Measurements from ENCODE around the gene IYD.

The IYD gene

GRCh38 chr6:150368762-150369161, at the start of gene IYD:
Gene IYD (plus strand): TSS chr6:150369012. CDS start chr6:150369032, 20 bp downstream.
- no peak for DNase-seq (ENCODE audit: low read depth, low spot score)
- H3K9me3 ChIP-seq (ENCODE audit: low read depth, low read length): no peaks in the 10 kb centered on the region
- no peaks in the 10 kb centered on the region for H3K36me3 ChIP-seq (ENCODE audit: insufficient read depth, low read length)
- no peak within 1 kb of the TSS for H3K27ac ChIP-seq
- no peak for TF ChIP-seq EZH2 (IDR thresholded peaks at IDR 0.05)
- TF ChIP-seq FOXP2 (optimal IDR thresholded peaks at IDR 0.05; ENCODE audit: control extremely low read depth, extremely low read length, insufficient read depth): no peak
- no peak for TF ChIP-seq POLR2AphosphoS5 (IDR thresholded peaks at IDR 0.05; ENCODE audit: borderline replicate concordance, low read depth, low read length)
- H3K9ac ChIP-seq (ENCODE audit: insufficient read length): no peak within 1 kb of the TSS
- no peak within 1 kb of the TSS for H3K4me3 ChIP-seq

- H3K9me3 ChIP-seq (ENCODE audit: low read depth, low read length): no peaks in the 10 kb centered on the region
- H3K4me3 ChIP-seq: no peak overlapping the region
- no peak for DNase-seq (ENCODE audit: low read depth, low spot score)
- no peak overlapping the region for H3K27ac ChIP-seq
- no peak for TF ChIP-seq EZH2 (IDR thresholded peaks at IDR 0.05)
- TF ChIP-seq FOXP2 (optimal IDR thresholded peaks at IDR 0.05; ENCODE audit: control extremely low read depth, extremely low read length, insufficient read depth): no peak
- no peak for TF ChIP-seq POLR2AphosphoS5 (IDR thresholded peaks at IDR 0.05; ENCODE audit: borderline replicate concordance, low read depth, low read length)
- no peaks in the 10 kb centered on the region for H3K36me3 ChIP-seq (ENCODE audit: insufficient read depth, low read length)
- no peak overlapping the region for H3K9ac ChIP-seq (ENCODE audit: insufficient read length)
These were observed 48.9 kb upstream of the IYD start for GRCh38 chr6:150319924-150320323.

GRCh38 chr6:150320442-150320841, 48.4 kb upstream of the IYD start:
- H3K27ac ChIP-seq: no peak overlapping the region
- no peak for DNase-seq (ENCODE audit: low read depth, low spot score)
- no peak overlapping the region for H3K9ac ChIP-seq (ENCODE audit: insufficient read length)
- H3K36me3 ChIP-seq (ENCODE audit: insufficient read depth, low read length): no peaks in the 10 kb centered on the region
- TF ChIP-seq EZH2 (IDR thresholded peaks at IDR 0.05) (no peak), FOXP2 (optimal IDR thresholded peaks at IDR 0.05; ENCODE audit: control extremely low read depth, extremely low read length, insufficient read depth) (no peak), POLR2AphosphoS5 (IDR thresholded peaks at IDR 0.05; ENCODE audit: borderline replicate concordance, low read depth, low read length) (no peak)
- H3K4me3 ChIP-seq: no peak overlapping the region
- no peaks in the 10 kb centered on the region for H3K9me3 ChIP-seq (ENCODE audit: low read depth, low read length)

- TF ChIP-seq POLR2AphosphoS5 (IDR thresholded peaks at IDR 0.05; ENCODE audit: borderline replicate concordance, low read depth, low read length) (no peak), EZH2 (IDR thresholded peaks at IDR 0.05) (no peak), FOXP2 (optimal IDR thresholded peaks at IDR 0.05; ENCODE audit: control extremely low read depth, extremely low read length, insufficient read depth) (no peak)
- H3K4me3 ChIP-seq: no peak overlapping the region
- no peaks in the 10 kb centered on the region for H3K36me3 ChIP-seq (ENCODE audit: insufficient read depth, low read length)
- DNase-seq (ENCODE audit: low read depth, low spot score): no peak
- no peak overlapping the region for H3K9ac ChIP-seq (ENCODE audit: insufficient read length)
- no peaks in the 10 kb centered on the region for H3K9me3 ChIP-seq (ENCODE audit: low read depth, low read length)
- H3K27ac ChIP-seq: no peak overlapping the region
These were observed 46.3 kb upstream of the IYD start for GRCh38 chr6:150322466-150322871.

GRCh38 chr6:150323205-150323604, 45.6 kb upstream of the IYD start:
- Histone ChIP-seq H3K36me3 (ENCODE audit: insufficient read depth, low read length) (no peaks in the 10 kb centered on the region), H3K4me3 (no peak overlapping the region), H3K9ac (ENCODE audit: insufficient read length) (no peak overlapping the region), H3K9me3 (ENCODE audit: low read depth, low read length) (no peaks in the 10 kb centered on the region), H3K27ac (no peak overlapping the region)
- peak; percentile 35 for DNase-seq (ENCODE audit: low read depth, low spot score)
- TF ChIP-seq FOXP2 (optimal IDR thresholded peaks at IDR 0.05; ENCODE audit: control extremely low read depth, extremely low read length, insufficient read depth) (no peak), EZH2 (IDR thresholded peaks at IDR 0.05) (no peak), POLR2AphosphoS5 (IDR thresholded peaks at IDR 0.05; ENCODE audit: borderline replicate concordance, low read depth, low read length) (no peak)

GRCh38 chr6:150324044-150324443, 44.8 kb upstream of the IYD start:
- no peaks in the 10 kb centered on the region for H3K36me3 ChIP-seq (ENCODE audit: insufficient read depth, low read length)
- H3K9me3 ChIP-seq (ENCODE audit: low read depth, low read length): no peaks in the 10 kb centered on the region
- H3K4me3 ChIP-seq: no peak overlapping the region
- DNase-seq (ENCODE audit: low read depth, low spot score): no peak
- H3K9ac ChIP-seq (ENCODE audit: insufficient read length): no peak overlapping the region
- no peak overlapping the region for H3K27ac ChIP-seq
- TF ChIP-seq FOXP2 (optimal IDR thresholded peaks at IDR 0.05; ENCODE audit: control extremely low read depth, extremely low read length, insufficient read depth): no peak
- TF ChIP-seq EZH2 (IDR thresholded peaks at IDR 0.05): no peak
- TF ChIP-seq POLR2AphosphoS5 (IDR thresholded peaks at IDR 0.05; ENCODE audit: borderline replicate concordance, low read depth, low read length): no peak

- H3K4me3 ChIP-seq: no peak overlapping the region
- H3K9ac ChIP-seq (ENCODE audit: insufficient read length): no peak overlapping the region
- no peak for DNase-seq (ENCODE audit: low read depth, low spot score)
- no peaks in the 10 kb centered on the region for H3K36me3 ChIP-seq (ENCODE audit: insufficient read depth, low read length)
- TF ChIP-seq FOXP2 (optimal IDR thresholded peaks at IDR 0.05; ENCODE audit: control extremely low read depth, extremely low read length, insufficient read depth) (no peak), EZH2 (IDR thresholded peaks at IDR 0.05) (no peak), POLR2AphosphoS5 (IDR thresholded peaks at IDR 0.05; ENCODE audit: borderline replicate concordance, low read depth, low read length) (no peak)
- H3K9me3 ChIP-seq (ENCODE audit: low read depth, low read length): no peaks in the 10 kb centered on the region
- H3K27ac ChIP-seq: no peak overlapping the region
These were observed 43.6 kb upstream of the IYD start for GRCh38 chr6:150325066-150325772.

- no peaks in the 10 kb centered on the region for H3K9me3 ChIP-seq (ENCODE audit: low read depth, low read length)
- H3K4me3 ChIP-seq: no peak overlapping the region
- no peak for DNase-seq (ENCODE audit: low read depth, low spot score)
- H3K36me3 ChIP-seq (ENCODE audit: insufficient read depth, low read length): no peaks in the 10 kb centered on the region
- H3K27ac ChIP-seq: no peak overlapping the region
- no peak overlapping the region for H3K9ac ChIP-seq (ENCODE audit: insufficient read length)
- TF ChIP-seq EZH2 (IDR thresholded peaks at IDR 0.05): no peak
- TF ChIP-seq FOXP2 (optimal IDR thresholded peaks at IDR 0.05; ENCODE audit: control extremely low read depth, extremely low read length, insufficient read depth): no peak
- TF ChIP-seq POLR2AphosphoS5 (IDR thresholded peaks at IDR 0.05; ENCODE audit: borderline replicate concordance, low read depth, low read length): no peak
These were observed 41.6 kb upstream of the IYD start for GRCh38 chr6:150327117-150327774.

Measured in SK-N-MC (cell line).